ENCODE measurements around the gene GUCA2A.

GRCh38 chr1:42162181-42162580 is 2.4 kb downstream of the GUCA2A start:
- TF ChIP-seq EZH2 (IDR thresholded peaks at IDR 0.05; ENCODE audit: borderline replicate concordance) (no peak), CTCF (IDR thresholded peaks at IDR 0.05; ENCODE audit: poor library complexity) (no peak)
